Ovary (tissue), 3 donors: ENCODE data around the gene ASB5.

Source experiments
- POLR2A ChIP-seq: fragments of 450-650 bp; IDR thresholded peaks from one replicate; pipeline ENCODE4 v1.6.1; 2017; ENCODE audit warnings: antibody characterized with exemption, mild to moderate bottlenecking, moderate library complexity
- TF ChIP-seq, protein P1 (sequence below), 3 donors: fragments of 450-650 bp in 2 of 3; fragments of 200-600 bp in 1 of 3; IDR thresholded peaks; one replicate each; pipeline versions ENCODE4 v1.5.1 to v1.8.0; 2016 to 2022; ENCODE audit warnings: antibody characterized with exemption in 3 of 3, mild to moderate bottlenecking in 1 of 3
- donor health status: DM: no; HTN: no; CAD: no.

DNA sequence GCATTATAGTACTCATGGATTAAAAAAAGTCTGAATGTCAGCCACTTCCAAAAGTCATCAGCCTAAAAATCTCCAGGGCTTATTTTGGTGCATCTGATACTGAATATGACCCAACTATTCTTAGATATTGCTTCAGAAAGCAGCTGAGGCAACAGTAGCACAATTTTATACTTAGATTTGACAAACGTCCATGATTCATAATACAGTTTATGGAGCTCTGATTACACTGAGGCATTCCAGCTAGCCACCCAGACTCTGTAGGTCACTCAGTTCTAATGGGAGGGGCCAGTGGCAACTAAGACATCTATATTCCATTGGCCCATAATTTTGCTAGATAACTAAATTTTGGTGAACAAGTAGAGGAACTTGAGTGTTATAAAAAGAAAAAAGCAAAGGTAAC, 84.0 kb downstream of the ASB5 start:
- TF ChIP-seq, protein P1, sequence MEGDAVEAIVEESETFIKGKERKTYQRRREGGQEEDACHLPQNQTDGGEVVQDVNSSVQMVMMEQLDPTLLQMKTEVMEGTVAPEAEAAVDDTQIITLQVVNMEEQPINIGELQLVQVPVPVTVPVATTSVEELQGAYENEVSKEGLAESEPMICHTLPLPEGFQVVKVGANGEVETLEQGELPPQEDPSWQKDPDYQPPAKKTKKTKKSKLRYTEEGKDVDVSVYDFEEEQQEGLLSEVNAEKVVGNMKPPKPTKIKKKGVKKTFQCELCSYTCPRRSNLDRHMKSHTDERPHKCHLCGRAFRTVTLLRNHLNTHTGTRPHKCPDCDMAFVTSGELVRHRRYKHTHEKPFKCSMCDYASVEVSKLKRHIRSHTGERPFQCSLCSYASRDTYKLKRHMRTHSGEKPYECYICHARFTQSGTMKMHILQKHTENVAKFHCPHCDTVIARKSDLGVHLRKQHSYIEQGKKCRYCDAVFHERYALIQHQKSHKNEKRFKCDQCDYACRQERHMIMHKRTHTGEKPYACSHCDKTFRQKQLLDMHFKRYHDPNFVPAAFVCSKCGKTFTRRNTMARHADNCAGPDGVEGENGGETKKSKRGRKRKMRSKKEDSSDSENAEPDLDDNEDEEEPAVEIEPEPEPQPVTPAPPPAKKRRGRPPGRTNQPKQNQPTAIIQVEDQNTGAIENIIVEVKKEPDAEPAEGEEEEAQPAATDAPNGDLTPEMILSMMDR (IDR thresholded peaks at IDR 0.05): no peak
- TF ChIP-seq POLR2A: no peak
